GM18951 (cell line): ENCODE results near the gene DOP1B.
"Not testable (repeated sequence)": the region's sequence is repeated elsewhere in the genome, so short reads cannot be mapped to it uniquely, and the experiment has no call there.

ENCODE experiments used
- POLR2A ChIP-seq: IDR thresholded peaks from 4 replicates; pipeline ENCODE4 v1.6.1; 2011; ENCODE audit warnings: mild to moderate bottlenecking; ENCODE audit not compliant: insufficient read length, insufficient read depth; ENCODE audit errors: extremely low read depth
- in situ Hi-C: fragments of 300-500 bp; cut with MboI; formaldehyde crosslinking; loops from one replicate; pipeline ENCODE4 v1.12.0; 2022; ENCODE audit warnings: low sequenced_read_pairs, mixed read lengths, inconsistent platforms; ENCODE audit not compliant: unreplicated experiment

Gene DOP1B

DNA sequence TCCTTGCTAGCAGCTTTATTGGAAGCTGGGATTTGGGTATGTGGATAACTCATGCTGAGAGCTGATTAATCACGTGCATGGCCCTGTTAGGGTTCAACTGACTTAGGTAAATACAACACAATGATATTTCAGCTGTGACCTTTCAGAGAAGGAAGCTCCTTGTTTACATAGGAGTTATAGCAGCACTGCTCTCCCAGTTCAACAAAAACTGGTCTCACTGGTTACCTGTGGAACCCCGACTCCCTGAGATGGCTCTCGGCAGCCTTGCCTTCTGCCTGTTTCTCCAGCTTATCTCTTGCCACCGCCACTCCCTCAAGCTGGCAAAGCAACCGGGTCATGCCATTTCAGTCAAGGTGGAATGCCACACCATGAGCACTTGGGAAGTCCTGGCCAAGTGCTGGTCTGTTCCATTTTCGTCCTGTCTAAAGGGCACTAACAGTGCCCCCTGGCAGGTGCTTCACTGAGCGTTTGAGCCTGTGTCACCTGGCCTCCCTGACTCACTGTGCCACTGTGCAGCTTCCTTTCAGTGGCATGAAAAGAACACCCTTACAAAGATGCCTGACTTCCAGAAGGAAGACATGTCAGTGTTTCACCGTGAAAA lies 31.6 kb downstream of the DOP1B start:
- in situ Hi-C loops = no loop called here
- no peak for TF ChIP-seq POLR2A

DNA sequence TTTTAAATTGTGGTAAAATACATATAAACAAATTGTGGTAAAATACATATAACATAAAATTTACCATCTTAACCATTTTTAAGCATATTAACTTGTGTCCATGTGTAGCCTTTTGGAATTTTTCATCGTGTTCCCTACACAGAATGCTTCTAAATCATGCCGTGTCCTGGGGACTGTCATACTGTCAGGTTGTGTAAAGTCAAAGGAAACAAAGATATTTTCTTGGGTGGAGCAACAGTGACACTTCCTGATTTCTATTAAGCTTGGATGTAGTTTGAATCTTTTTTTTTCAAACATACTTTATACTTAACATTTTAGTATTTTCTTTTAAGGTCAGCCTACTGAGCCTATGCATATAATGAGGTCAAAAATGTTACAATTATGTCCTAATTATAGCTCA lies 32.3 kb downstream of the DOP1B start:
- in situ Hi-C loops = no loop called here
- TF ChIP-seq POLR2A = no peak

DNA sequence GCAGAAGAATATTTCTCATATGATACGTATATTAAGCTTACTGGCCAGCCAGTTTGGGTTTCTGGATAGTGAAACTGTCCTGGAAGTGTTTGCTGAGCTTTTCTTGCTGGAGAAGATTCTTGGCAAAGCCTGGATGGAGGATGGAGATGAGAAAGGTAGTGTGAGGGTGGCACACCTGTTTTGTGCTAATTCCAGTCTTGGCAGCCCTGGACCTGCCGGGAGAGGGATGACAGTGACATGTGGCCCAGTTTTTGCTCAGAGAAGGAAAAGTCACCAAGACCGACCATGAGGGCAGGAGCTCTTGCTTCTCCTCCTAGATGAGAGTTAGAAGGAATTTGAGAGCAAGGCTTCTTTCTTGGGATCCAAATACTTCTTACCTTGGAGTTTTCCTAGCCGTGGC lies 34.1 kb downstream of the DOP1B start:
- in situ Hi-C loops = no loop called here
- no peak for TF ChIP-seq POLR2A

DNA sequence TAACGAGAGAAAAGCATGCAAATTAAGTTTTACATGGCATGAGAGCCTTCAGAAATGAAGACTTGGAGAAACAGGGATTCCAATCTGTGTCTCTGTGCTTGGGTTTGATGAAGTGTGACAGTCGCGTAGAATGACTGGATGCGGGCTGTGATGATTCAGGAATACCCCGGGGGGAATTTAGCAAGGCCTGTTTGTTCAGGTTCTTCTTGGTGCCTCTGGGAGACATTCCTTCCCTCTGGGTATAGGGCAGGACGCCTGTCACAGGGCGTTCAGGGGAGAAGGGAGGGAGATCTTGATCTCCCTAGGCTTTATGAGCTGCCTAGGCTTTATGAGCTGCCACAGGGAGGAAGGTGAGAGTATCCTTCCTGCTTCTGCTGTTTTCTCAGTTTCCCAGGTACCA lies 36.6 kb downstream of the DOP1B start:
- in situ Hi-C loops = no loop called here

DNA sequence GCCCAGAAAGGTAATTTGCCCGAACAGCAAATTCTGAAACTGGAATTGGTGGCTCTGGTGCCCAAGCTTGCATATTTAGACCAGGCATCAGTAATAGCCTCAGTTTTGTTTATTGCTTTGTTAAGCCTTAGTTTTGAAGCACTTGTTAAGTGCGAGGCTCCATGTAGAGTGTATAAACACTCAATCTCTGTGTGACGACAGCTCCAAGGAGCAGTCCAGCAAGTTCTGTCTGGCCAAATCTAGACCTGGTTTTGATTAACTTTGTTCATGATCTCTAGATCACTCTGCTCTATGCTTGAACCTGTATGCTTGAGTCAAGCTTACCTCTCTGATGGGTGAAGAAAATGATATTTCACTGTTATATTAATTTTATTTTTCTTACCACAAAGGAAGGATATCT lies 37.4 kb downstream of the DOP1B start:
- in situ Hi-C loops = no loop called here
- no peak for TF ChIP-seq POLR2A

More for the DNA sequence above, 36.6 kb downstream of the DOP1B start:
- TF ChIP-seq POLR2A = no peak

DNA sequence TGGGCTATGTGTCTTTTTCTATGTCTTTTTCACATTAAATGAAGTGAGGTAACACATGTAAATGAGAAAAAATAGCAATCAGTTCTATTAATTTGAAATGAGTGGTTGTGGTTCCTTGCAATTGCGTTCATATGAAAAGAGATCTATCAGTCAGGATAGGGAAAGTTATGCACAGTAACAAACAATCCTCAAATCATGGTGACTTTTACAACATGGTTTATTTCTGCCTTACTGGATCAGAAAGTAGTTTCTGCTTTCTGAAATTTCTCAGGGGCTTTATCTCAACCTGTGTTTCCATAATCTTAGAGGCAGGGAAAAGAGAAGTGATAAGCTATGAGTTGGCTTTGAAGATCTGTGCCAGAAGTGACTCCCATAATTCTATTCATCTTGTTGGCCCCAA lies 39.0 kb downstream of the DOP1B start:
- TF ChIP-seq POLR2A = no peak
- in situ Hi-C loops = no loop called here

DNA sequence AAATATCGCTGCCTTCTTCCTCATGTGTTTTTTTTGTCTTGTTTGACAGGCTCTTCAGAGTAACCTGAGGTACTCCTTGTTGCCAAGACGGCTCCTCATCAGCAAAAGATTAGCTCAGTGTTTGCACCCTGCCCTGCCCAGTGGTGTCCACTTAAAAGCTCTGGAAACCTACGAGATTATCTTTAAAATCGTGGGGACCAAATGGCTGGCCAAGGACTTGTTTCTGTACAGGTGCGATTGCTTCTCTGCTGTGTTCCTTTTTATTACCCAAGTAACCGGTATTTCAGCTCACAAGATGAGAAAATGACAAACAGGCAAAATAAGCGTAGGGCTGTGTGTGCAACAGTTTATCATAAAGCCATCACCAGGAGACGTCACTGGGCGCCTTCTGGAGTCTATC lies 42.4 kb downstream of the DOP1B start:
- TF ChIP-seq POLR2A = no peak
- in situ Hi-C loops = no loop called here

DNA sequence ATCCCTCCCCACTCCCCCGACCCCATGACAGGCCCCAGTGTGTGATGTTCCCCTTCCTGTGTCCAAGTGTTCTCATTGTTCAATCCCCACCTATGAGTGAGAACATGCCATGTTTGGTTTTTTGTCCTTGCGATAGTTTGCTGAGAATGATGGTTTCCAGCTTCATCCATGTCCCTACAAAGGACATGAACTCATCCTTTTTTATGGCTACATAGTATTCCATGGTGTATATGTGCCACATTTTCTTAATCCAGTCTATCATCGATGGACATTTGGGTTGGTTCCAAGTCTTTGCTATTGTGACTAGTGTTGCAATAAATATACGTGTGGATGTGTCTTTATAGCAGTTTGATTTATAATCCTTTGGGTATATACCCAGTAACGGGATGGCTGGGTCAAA lies 43.0 kb downstream of the DOP1B start:
- in situ Hi-C loops = not testable (repeated sequence)

DNA sequence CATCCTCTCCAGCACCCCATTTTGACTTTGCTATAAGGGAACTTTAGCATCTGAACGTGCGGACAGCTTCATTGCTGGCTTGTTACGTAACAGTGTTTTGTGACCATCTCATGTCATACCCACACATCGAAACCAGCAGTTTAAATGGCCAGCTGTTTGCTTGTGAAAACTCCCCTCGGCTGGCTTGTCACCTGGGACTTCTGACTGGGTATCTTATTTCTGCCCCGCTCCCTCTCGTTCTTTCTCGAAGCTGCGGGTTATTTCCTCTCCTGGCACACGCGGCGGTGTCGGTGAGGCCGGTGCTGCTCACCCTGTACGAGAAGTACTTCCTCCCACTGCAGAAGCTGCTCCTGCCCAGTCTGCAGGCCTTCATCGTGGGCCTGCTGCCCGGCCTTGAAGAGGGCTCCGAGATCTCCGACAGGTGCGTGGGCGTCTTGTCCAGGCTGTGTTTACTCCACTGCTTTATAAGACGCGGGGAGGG lies 43.5 kb downstream of the DOP1B start:
- TF ChIP-seq POLR2A = no peak
- in situ Hi-C loops = no loop called here

DNA sequence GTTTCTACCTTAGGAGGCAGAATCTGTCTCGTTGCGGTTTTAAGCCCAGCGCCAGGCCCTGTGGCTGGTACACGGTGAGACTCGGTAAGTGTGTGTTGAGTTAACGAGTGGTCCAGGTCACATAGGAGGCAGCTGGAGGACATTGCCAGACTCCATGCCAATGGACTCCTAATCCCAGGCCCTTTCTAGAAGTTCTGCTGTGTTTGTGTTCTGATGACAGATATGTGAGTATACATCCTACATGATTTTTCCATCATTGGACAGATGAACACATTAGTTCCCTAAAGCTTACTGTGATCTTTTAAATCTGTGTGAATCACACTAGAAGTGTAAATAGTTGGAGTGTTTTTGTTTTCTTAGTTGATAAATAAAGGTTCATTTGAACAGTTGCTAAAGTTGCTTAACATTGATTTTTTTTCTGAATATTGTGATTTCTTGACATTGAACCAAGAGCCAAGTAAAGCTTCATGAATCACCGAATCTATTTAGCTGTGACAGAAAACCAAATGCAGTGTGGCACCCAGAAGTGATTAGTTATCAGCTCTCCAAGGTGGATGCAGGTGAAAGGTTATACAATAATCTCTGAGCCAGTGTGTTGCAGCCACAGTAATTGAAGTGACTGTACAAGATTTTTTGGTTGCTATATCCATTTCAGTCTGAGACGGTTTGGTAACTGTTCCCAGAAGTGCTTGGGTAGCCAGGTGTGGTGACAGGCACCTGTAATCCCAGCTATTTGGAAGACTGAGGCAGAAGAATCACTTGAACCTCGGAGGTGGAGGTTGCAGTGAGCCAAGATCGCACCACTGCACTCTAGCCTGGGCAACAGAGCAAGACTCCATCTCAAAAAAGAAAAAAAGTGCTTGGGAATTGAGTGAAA lies 46.3 kb downstream of the DOP1B start:
- TF ChIP-seq POLR2A = no peak
- in situ Hi-C loops = no loop called here

DNA sequence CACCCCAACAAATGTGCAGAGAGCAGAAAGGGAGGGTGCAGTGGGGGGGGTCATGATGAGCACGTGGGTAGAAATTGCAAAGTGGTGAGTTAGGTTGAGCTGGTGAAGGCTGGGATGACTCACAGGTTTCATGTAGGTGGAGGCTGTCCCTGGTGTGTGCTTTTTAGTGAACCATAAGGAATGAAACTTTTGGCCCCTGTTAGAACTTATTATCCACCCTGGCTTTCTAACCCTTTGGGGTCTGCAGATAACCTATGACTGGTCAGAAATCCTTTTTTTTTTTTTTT lies 46.9 kb downstream of the DOP1B start:
- in situ Hi-C loops = no loop called here
- no peak for TF ChIP-seq POLR2A

DNA sequence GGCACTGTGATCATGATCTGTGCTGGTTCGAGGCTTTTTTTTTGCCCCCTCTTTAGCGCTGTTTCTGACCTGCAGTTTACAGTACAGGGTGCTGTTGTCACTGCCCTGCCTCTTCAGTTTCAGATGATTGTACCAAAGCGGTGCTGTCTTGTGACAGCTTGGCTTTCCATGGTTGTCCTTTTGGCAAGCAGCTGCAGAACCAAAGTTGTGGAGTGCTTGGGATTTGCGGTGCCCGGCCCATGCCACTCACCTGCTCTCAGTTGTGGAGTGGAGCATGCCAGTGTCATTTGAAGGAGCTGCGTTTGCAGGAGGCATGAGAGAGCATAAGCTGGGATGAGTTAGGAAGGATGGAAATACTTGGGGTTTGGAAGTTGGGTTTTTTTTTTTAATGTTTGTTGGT lies 48.4 kb downstream of the DOP1B start:
- in situ Hi-C loops = no loop called here
- TF ChIP-seq POLR2A = no peak

DNA sequence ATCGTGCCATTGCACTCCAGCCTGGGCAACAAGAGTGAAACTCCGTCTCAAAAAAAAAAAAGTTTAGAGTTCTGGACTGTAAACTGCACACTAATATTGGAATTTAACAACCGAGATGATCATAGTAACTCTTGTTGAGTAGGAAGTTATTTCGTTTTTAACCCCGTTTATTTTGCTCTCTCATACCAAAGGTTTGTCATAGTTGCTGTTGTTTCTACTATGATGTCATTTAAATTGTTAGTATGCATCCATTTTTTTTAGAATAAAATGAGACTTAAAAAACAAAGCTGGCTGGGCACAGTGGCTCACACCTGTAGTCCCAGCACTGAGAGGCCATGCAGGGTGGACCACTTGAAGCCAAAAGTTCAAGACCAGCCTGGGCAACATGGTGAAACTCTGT lies 49.3 kb downstream of the DOP1B start:
- in situ Hi-C loops = no loop called here

More for the DNA sequence above, 49.3 kb downstream of the DOP1B start:
- TF ChIP-seq POLR2A = no peak
